ENCODE measurements around the gene GPR85. TPM values are rescaled to one million over a fixed set of nuclear protein-coding genes. Genes with fewer than 3 reads are reported as not detected.

GPR85 gene
- total RNA-seq, 6 experiments from 2014 or later: 0.06 to 0.80 (median 0.33) TPM

DNA sequence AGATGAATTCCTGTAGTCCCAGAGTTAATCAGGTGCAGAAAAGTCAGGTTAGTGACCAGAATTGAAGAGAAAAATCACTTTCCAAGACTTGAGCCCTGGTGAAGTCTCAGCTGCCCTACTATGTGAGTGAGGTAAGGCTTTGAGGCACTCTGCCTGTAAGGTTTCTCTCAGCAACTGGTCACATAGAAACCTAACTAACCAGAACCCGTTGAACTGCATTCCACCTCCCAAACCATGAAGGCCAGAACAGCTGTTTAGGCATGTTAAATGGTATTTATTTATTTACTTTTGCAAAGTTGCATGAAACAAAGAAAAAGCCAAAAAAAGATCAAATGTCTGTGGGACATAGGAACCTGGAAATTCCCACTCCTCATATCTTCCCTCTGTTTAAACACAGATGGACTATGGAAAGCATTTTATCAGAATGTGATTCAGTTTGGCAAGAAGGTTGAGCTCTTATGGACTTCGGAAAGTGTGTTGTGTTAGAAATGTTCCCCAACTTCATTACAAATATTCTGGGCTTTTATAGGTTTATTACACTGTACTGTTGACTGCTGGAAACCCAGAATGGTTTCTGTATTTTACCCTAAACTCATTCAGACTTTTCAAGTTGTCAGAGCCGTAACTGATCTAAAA lies 12.8 kb upstream of the GPR85 start:
- H3K27me3 ChIP-seq: peaks cover 0 to under 1% of the 10 kb centered on the region in 2 donors
- H3K4me3 ChIP-seq: no peak overlapping the region
- H3K4me1 ChIP-seq: no peaks in the 10 kb centered on the region
- intact Hi-C loops (cut with DNase I): no loop called here
- H3K36me3 ChIP-seq: no peaks in the 10 kb centered on the region
- H3K9me3 ChIP-seq: no peaks in the 10 kb centered on the region
- no peak for ATAC-seq
- H3K27ac ChIP-seq: no peak overlapping the region
- no peak for DNase-seq
- 41% methylated on average over 3 of the region's 3 CpGs for WGBS (ENCODE audit: insufficient coverage, low coverage, low lambda C conversion rate, missing lambda C conversion rate)
- TF ChIP-seq CTCF (IDR thresholded peaks at IDR 0.05): no peak
- no peak for TF ChIP-seq POLR2A (IDR thresholded peaks at IDR 0.05)

GRCh38 chr7:113094517-113095249 lies 8.1 kb upstream of the GPR85 start:
- WGBS (ENCODE audit: insufficient coverage, low coverage, low lambda C conversion rate, missing lambda C conversion rate): 49% methylated on average over 3 of the region's 3 CpGs
- DNase-seq (no peak), ATAC-seq (no peak)
- H3K36me3 ChIP-seq: no peaks in the 10 kb centered on the region
- H3K27ac ChIP-seq: no peak overlapping the region
- no peaks in the 10 kb centered on the region for H3K4me1 ChIP-seq
- no peak overlapping the region for H3K4me3 ChIP-seq
- no peaks in the 10 kb centered on the region for H3K9me3 ChIP-seq
- TF ChIP-seq CTCF (IDR thresholded peaks at IDR 0.05): no peak
- TF ChIP-seq POLR2A (IDR thresholded peaks at IDR 0.05): no peak
- H3K27me3 ChIP-seq: peaks cover 0 to 4% of the 10 kb centered on the region in 2 donors
- intact Hi-C loops (cut with DNase I): no loop called here

GRCh38 chr7:113093561-113093960 lies 6.9 kb upstream of the GPR85 start:
- no peaks in the 10 kb centered on the region for H3K4me1 ChIP-seq
- H3K4me3 ChIP-seq: no peak overlapping the region
- H3K36me3 ChIP-seq: no peaks in the 10 kb centered on the region
- 12% methylated on average over 1 of the region's 1 CpG for WGBS (ENCODE audit: insufficient coverage, low coverage, low lambda C conversion rate, missing lambda C conversion rate)
- ATAC-seq (no peak), DNase-seq (no peak)
- H3K27ac ChIP-seq: no peak overlapping the region
- no peaks in the 10 kb centered on the region for H3K9me3 ChIP-seq
- intact Hi-C loops (cut with DNase I): no loop called here
- peaks cover 0 to 4% of the 10 kb centered on the region in 2 donors for H3K27me3 ChIP-seq
- no peak for TF ChIP-seq CTCF (IDR thresholded peaks at IDR 0.05)
- no peak for TF ChIP-seq POLR2A (IDR thresholded peaks at IDR 0.05)

- DNase-seq: no peak
- intact Hi-C loops (cut with DNase I): no loop called here
- no peak for ATAC-seq
- peaks cover 0 to 4% of the 10 kb centered on the region in 2 donors for H3K27me3 ChIP-seq
- H3K9me3 ChIP-seq: no peaks in the 10 kb centered on the region
- H3K27ac ChIP-seq: no peak overlapping the region
- H3K36me3 ChIP-seq: no peaks in the 10 kb centered on the region
- H3K4me3 ChIP-seq: no peak overlapping the region
- 56% methylated on average over 1 of the region's 1 CpG for WGBS (ENCODE audit: insufficient coverage, low coverage, low lambda C conversion rate, missing lambda C conversion rate)
- no peaks in the 10 kb centered on the region for H3K4me1 ChIP-seq
- TF ChIP-seq POLR2A (IDR thresholded peaks at IDR 0.05): no peak
- no peak for TF ChIP-seq CTCF (IDR thresholded peaks at IDR 0.05)
These were observed 6.1 kb upstream of the GPR85 start for GRCh38 chr7:113092762-113093161.

All from right lobe of liver (tissue), 6 donors.